GM23248 (cell line): ENCODE measurements around the gene RPP25L. TPM values are rescaled to one million over a fixed set of nuclear protein-coding genes. Genes with fewer than 3 reads are reported as not detected.

ENCODE experiments used
- DNase-seq: peaks from one replicate; pipeline ENCODE4 v3.0.0-alpha.2; 2015
- H2AFZ ChIP-seq: fragments of 200-600 bp; sonication (generic); 2 replicates; pipeline ENCODE4 v1.6.1; 2016; ENCODE audit warnings: antibody characterized with exemption
- H3F3A ChIP-seq: fragments of 200-600 bp; sonication (generic); 2 replicates; pipeline ENCODE4 v1.6.1; 2016; ENCODE audit warnings: mild to moderate bottlenecking, antibody characterized with exemption, mixed run types; ENCODE audit not compliant: insufficient read depth
- H3K27ac ChIP-seq: fragments of 200-600 bp; sonication (generic); 2 replicates; pipeline ENCODE4 v1.5.1; 2016; ENCODE audit warnings: mild to moderate bottlenecking
- H3K27me3 ChIP-seq: fragments of 200-600 bp; sonication (generic); replicated peaks from 2 replicates; pipeline ENCODE4 v1.6.1; 2016; ENCODE audit warnings: mild to moderate bottlenecking; ENCODE audit not compliant: insufficient read depth
- H3K36me3 ChIP-seq: fragments of 200-600 bp; sonication (generic); 2 replicates; pipeline ENCODE4 v1.6.1; 2016; ENCODE audit warnings: low read depth, mild to moderate bottlenecking
- H3K4me1 ChIP-seq: fragments of 200-600 bp; sonication (generic); 2 replicates; pipeline ENCODE4 v1.6.1; 2016; ENCODE audit warnings: mild to moderate bottlenecking; ENCODE audit not compliant: insufficient read depth
- H3K4me2 ChIP-seq: fragments of 200-600 bp; sonication (generic); one replicate; pipeline ENCODE4 v1.6.1; 2016; ENCODE audit warnings: mild to moderate bottlenecking; ENCODE audit not compliant: unreplicated experiment
- H3K4me3 ChIP-seq: fragments of 200-600 bp; sonication (generic); 2 replicates; pipeline ENCODE4 v1.5.1; 2016; ENCODE audit warnings: mild to moderate bottlenecking
- H3K79me2 ChIP-seq: fragments of 200-600 bp; sonication (generic); 2 replicates; pipeline ENCODE4 v1.6.1; 2016; ENCODE audit warnings: mild to moderate bottlenecking; ENCODE audit not compliant: insufficient read depth
- H3K9ac ChIP-seq: fragments of 200-600 bp; sonication (generic); 2 replicates; pipeline ENCODE4 v1.6.1; 2016; ENCODE audit warnings: mild to moderate bottlenecking
- H3K9me2 ChIP-seq: fragments of 200-600 bp; sonication (generic); 2 replicates; pipeline ENCODE4 v1.6.1; 2016; ENCODE audit warnings: mixed run types, mild to moderate bottlenecking, moderate library complexity; ENCODE audit not compliant: insufficient read depth
- H3K9me3 ChIP-seq: fragments of 200-600 bp; sonication (generic); one replicate; pipeline ENCODE4 v1.6.1; 2017; ENCODE audit warnings: low read depth
- H4K20me1 ChIP-seq: fragments of 200-600 bp; sonication (generic); 2 replicates; pipeline ENCODE4 v1.6.0; 2016; ENCODE audit not compliant: insufficient read depth
- EZH2 ChIP-seq: fragments of 200-600 bp; sonication (generic); IDR thresholded peaks from 2 replicates; pipeline ENCODE4 v1.6.1; 2018; ENCODE audit warnings: antibody characterized with exemption, mild to moderate bottlenecking; ENCODE audit not compliant: insufficient read depth, poor library complexity, severe bottlenecking
- EZH2phosphoT487 ChIP-seq: fragments of 200-600 bp; sonication (generic); IDR thresholded peaks from 2 replicates; pipeline ENCODE4 v1.6.1; 2018; ENCODE audit warnings: antibody characterized with exemption, moderate library complexity, mild to moderate bottlenecking, low read depth; ENCODE audit not compliant: insufficient read depth
- WGBS, 2 experiments: methylation state at CpG; one replicate each; pipeline ENCODE4 v1.1.6; 2015 to 2017; ENCODE audit warnings: low lambda C conversion rate in 2 of 2, low coverage in 1 of 2; ENCODE audit errors: missing lambda C conversion rate in 2 of 2; 5-methylcytosine and 5-hydroxymethylcytosine counted together
- in situ Hi-C: fragments of 300-500 bp; cut with MboI; formaldehyde crosslinking; loops from 2 replicates; pipeline ENCODE4 v1.15.0; 2020
- polyA plus RNA-seq: library from polyadenylated mRNA; unstranded; fragments of >200 nt; fragmentation: Nextera tagmentation; extraction: Ambion mirVana; gene quantifications from 2 replicates; pipeline ENCODE4 v1.2.1, GENCODE V29; 2016
- total RNA-seq: library from RNA; depleted of rRNA; stranded (reverse); fragments of >200 nt; shearing (Covaris generic); gene quantifications from 2 replicates; pipeline ENCODE4 v1.2.3, GENCODE V29; 2014

The RPP25L gene
- total and polyA plus RNA-seq, 2 experiments from 2014 or later = 16.9 to 21.0 TPM

DNA sequence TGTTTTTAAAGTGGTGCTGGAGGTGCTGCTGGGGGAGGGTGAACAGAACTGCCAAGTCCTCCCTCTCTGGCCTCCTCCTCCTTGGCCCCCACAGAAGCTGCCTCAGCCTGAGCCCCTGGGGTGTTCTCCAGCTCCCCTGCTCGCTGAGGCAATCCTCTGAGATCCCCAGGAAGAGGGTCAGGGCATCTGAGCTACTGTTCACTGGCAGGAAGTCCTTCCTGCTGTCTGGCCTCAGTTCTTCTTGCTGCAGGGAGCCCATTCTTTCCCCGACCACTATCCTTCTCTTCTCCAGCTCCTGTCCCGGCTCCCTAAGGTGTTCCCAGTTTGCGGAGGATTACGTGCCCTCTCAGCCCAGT is 32.1 kb downstream of the RPP25L start:
- H3K9me3 ChIP-seq = no peaks in the 10 kb centered on the region
- H3K27ac ChIP-seq = no peak overlapping the region
- peaks cover 55% of the 10 kb centered on the region for H3K27me3 ChIP-seq
- no peaks in the 10 kb centered on the region for H3K36me3 ChIP-seq
- in situ Hi-C loops = no loop called here
- WGBS, 2 experiments = 90 to 91% methylated on average over 5 of the region's 5 CpGs
- no peak for DNase-seq
- no peaks in the 10 kb centered on the region for H3F3A ChIP-seq
- H3K9me2 ChIP-seq = no peaks in the 10 kb centered on the region
- TF ChIP-seq EZH2phosphoT487 = no peak
- TF ChIP-seq EZH2 = no peak
- H3K4me1 ChIP-seq = no peaks in the 10 kb centered on the region
- no peak overlapping the region for H3K4me3 ChIP-seq
- no peaks in the 10 kb centered on the region for H3K79me2 ChIP-seq
- no peaks in the 10 kb centered on the region for H4K20me1 ChIP-seq
- H2AFZ ChIP-seq = no peak overlapping the region
- no peak overlapping the region for H3K4me2 ChIP-seq
- no peak overlapping the region for H3K9ac ChIP-seq

DNA sequence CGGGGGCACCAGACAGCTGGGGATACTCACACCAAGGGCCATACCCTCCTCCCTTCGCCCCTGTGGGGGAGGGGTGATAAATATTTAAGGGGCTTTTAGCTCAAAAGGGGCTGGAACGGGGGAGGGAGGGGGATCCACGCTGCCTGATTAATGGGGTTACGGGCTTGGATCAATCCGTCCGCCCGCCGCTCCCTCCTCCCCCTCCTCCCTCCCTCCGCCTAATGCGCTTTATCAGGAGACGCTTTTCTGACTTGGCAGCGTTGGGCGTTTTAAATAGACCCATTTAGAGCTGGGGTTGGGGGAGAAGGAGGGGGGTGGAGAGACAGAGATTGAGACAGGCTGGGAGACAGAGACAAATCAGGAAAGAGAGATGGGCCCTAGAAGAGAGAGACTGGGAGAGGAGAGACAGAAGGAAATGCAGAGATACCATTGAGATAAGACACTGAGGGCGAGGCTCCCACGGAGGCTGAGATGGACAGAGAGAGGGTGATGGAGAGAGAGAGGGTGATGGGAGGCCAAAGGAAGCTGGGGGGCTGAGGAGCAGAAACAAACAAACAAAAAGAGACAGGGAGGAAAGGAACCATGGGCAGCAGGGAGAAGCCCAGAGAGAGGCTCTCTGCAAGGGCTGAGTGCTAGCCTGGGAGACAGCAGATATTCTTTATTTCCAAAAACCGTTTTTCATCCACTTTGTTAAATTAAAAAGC is 32.6 kb downstream of the RPP25L start:
- DNase-seq = no peak
- H3K27ac ChIP-seq = no peak overlapping the region
- H3K9me2 ChIP-seq = no peaks in the 10 kb centered on the region
- H3F3A ChIP-seq = no peaks in the 10 kb centered on the region
- no peaks in the 10 kb centered on the region for H4K20me1 ChIP-seq
- H3K36me3 ChIP-seq = no peaks in the 10 kb centered on the region
- H2AFZ ChIP-seq = no peak overlapping the region
- 66 to 77% methylated on average over 6 to 17 of the region's 17 CpGs for WGBS, 2 experiments
- no peaks in the 10 kb centered on the region for H3K9me3 ChIP-seq
- H3K9ac ChIP-seq = no peak overlapping the region
- TF ChIP-seq EZH2phosphoT487 (no peak), EZH2 (no peak)
- H3K4me2 ChIP-seq = no peak overlapping the region
- peaks cover 50% of the 10 kb centered on the region for H3K27me3 ChIP-seq
- H3K4me1 ChIP-seq = no peaks in the 10 kb centered on the region
- no peaks in the 10 kb centered on the region for H3K79me2 ChIP-seq
- H3K4me3 ChIP-seq = no peak overlapping the region
- in situ Hi-C loops = no loop called here

- Histone ChIP-seq H3K9me3 (no peaks in the 10 kb centered on the region), H3F3A (no peaks in the 10 kb centered on the region), H3K27me3 (peaks cover 48% of the 10 kb centered on the region), H3K4me3 (peak overlapping the region; percentile 56; the same call in 1 of the 2 replicates), H3K79me2 (no peaks in the 10 kb centered on the region), H2AFZ (no peak overlapping the region), H3K4me2 (peak overlapping the region; percentile 48), H3K9ac (no peak overlapping the region), H3K4me1 (no peaks in the 10 kb centered on the region), H3K36me3 (no peaks in the 10 kb centered on the region), H4K20me1 (no peaks in the 10 kb centered on the region), H3K9me2 (no peaks in the 10 kb centered on the region), H3K27ac (no peak overlapping the region)
- in situ Hi-C loops = no loop called here
- peak; percentile 77 for DNase-seq
- TF ChIP-seq EZH2phosphoT487 (no peak), EZH2 (peak; percentile 54)
- 40 to 61% methylated on average over 17 to 28 of the region's 28 CpGs for WGBS, 2 experiments
Measured at GRCh38 chr9:34578241-34579103, 33.4 kb downstream of the RPP25L start.

GRCh38 chr9:34577400-34578240 is 34.3 kb downstream of the RPP25L start:
- Histone ChIP-seq H3K9me2 (no peaks in the 10 kb centered on the region), H3K4me3 (peak overlapping the region; percentile 56; the same call in 1 of the 2 replicates), H4K20me1 (no peaks in the 10 kb centered on the region), H3K79me2 (no peaks in the 10 kb centered on the region), H3K9me3 (no peaks in the 10 kb centered on the region), H3K27me3 (peaks cover 48% of the 10 kb centered on the region), H2AFZ (no peak overlapping the region), H3K36me3 (no peaks in the 10 kb centered on the region), H3K9ac (no peak overlapping the region), H3K4me1 (no peaks in the 10 kb centered on the region), H3F3A (no peaks in the 10 kb centered on the region), H3K27ac (no peak overlapping the region), H3K4me2 (peak overlapping the region; percentile 48)
- no peak for DNase-seq
- in situ Hi-C loops = no loop called here
- peak; percentile 29 for TF ChIP-seq EZH2
- no peak for TF ChIP-seq EZH2phosphoT487
- WGBS, 2 experiments = 8 to 49% methylated on average over 3 to 43 of the region's 62 CpGs
